Lower leg skin (tissue), 4 donors: ENCODE data around the gene CNKSR3. TPM values are rescaled to one million over a fixed set of nuclear protein-coding genes. Genes with fewer than 3 reads are reported as not detected.

Source experiments
- DNase-seq, 2 donors: peaks; one replicate each; pipeline ENCODE4 v3.0.0-alpha.2; 2019; ENCODE audit warnings: low spot score in 2 of 2
- H3K4me3 ChIP-seq: fragments of 200-600 bp; sonication (generic); 2 replicates; pipeline ENCODE4 v1.5.1; 2017; ENCODE audit warnings: mild to moderate bottlenecking, low read depth; ENCODE audit not compliant: poor library complexity, severe bottlenecking
- CTCF ChIP-seq, 3 donors: fragments of 450-650 bp; IDR thresholded peaks; one replicate each; pipeline ENCODE4 v1.5.1; 2016; ENCODE audit warnings: antibody characterized with exemption in 3 of 3, mild to moderate bottlenecking in 3 of 3, moderate library complexity in 2 of 3
- POLR2A ChIP-seq, 2 donors: fragments of 450-650 bp; IDR thresholded peaks; one replicate each; pipeline ENCODE4 v1.6.1; 2016 to 2017; ENCODE audit warnings: antibody characterized with exemption in 2 of 2, mild to moderate bottlenecking in 1 of 2, moderate library complexity in 1 of 2
- WGBS, 2 donors: methylation state at CpG; one replicate each; pipeline ENCODE4 v1.1.5; 2018; 5-methylcytosine and 5-hydroxymethylcytosine counted together
- intact Hi-C: fragments of 100-400 bp; cut with DNase I; formaldehyde crosslinking; loops from one replicate; pipeline ENCODE4 v1.15.0; 2023; ENCODE audit warnings: low total_unique reads
- total RNA-seq, 4 donors: library from RNA; depleted of rRNA; stranded (reverse); fragments of >200 nt; gene quantifications; one replicate each; pipeline ENCODE4 v1.1.0, GENCODE V29; 2016

CNKSR3 gene
- total RNA-seq, 4 donors from 2014 or later, result 8.8 to 11.1 (median 9.4) TPM

DNA sequence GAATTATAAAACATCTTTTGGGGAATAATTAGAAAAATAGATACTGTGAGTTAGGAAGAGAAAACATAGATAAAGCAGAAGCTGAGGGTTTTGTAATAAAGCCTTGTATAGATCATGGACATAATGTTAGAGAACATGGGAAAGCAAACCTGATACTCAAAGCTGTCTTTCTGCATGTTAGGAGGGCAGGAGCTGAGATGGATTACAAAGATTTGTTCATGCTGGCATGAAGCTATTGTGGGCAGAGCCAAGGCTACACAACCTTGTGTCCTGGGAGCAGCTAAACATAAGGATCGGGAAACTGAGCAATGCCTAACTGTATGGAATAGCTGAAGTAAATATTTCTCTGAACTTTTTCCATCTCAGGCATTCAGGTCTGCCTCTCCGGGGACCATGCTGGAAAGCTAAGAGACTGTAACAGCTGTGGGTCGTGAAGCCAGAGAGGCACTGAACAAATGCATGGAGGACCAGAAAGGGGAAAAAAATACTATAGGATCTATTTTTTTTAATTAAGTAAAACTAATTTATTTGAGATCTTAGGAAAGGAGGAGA lies 28.2 kb upstream of the CNKSR3 start:
- TF ChIP-seq POLR2A (IDR thresholded peaks at IDR 0.05) (no peak), CTCF (IDR thresholded peaks at IDR 0.05) (no peak)
- H3K4me3 ChIP-seq, result no peak overlapping the region
- no peak for DNase-seq
- intact Hi-C loops, result no loop called here
- WGBS, 2 donors, result 82 to 88% methylated on average over 3 of the region's 3 CpGs

- 83 to 87% methylated on average over 13 of the region's 13 CpGs for WGBS, 2 donors
- no peak for DNase-seq
- H3K4me3 ChIP-seq, result no peak overlapping the region
- TF ChIP-seq CTCF (IDR thresholded peaks at IDR 0.05) (no peak), POLR2A (IDR thresholded peaks at IDR 0.05) (no peak)
- intact Hi-C loops, result no loop called here
Measured at GRCh38 chr6:154537511-154538325, 27.2 kb upstream of the CNKSR3 start.

DNA sequence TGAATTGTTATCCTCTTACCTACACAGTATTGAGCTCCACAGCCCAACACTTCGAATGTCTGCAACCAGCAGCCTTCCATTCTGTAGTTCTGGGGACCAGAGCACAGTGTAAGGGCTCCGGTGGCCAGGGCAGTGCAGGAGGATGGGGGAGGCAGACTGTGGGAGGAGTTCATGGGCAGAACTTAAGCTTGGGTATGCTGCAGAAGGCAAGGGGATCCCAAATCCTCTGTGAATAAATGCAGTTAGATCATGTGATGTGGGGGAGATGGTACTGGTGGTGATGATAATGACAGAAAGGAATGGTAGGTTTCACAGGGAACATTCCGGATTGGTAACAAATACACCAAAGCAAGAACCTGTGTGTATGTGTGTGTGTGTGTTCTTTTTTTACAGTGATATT lies 26.5 kb upstream of the CNKSR3 start:
- intact Hi-C loops, result no loop called here
- WGBS, 2 donors, result 97 to 98% methylated on average over 3 of the region's 3 CpGs
- no peak for DNase-seq
- no peak for TF ChIP-seq POLR2A (IDR thresholded peaks at IDR 0.05)
- TF ChIP-seq CTCF (IDR thresholded peaks at IDR 0.05), result no peak
- H3K4me3 ChIP-seq, result no peak overlapping the region

- no peak overlapping the region for H3K4me3 ChIP-seq
- WGBS, 2 donors, result 79 to 83% methylated on average over 7 of the region's 7 CpGs
- no peak for TF ChIP-seq CTCF (IDR thresholded peaks at IDR 0.05)
- intact Hi-C loops, result no loop called here
- no peak for DNase-seq
Measured at GRCh38 chr6:154536255-154536654, 25.8 kb upstream of the CNKSR3 start.

- 67 to 68% methylated on average over 2 of the region's 2 CpGs for WGBS, 2 donors
- H3K4me3 ChIP-seq, result no peak overlapping the region
- TF ChIP-seq POLR2A (IDR thresholded peaks at IDR 0.05), result no peak
- TF ChIP-seq CTCF (IDR thresholded peaks at IDR 0.05), result no peak
- no peak for DNase-seq
- intact Hi-C loops, result no loop called here
Measured at GRCh38 chr6:154535851-154536250, 25.4 kb upstream of the CNKSR3 start.
